IPS-11a (cell line): ENCODE results near the gene NRIP1.
"Not testable (repeated sequence)": the region's sequence is repeated elsewhere in the genome, so short reads cannot be mapped to it uniquely, and the experiment has no call there.

Experiments used
- H3K4me3 ChIP-seq: one replicate; pipeline ENCODE4 v1.5.1; 2013; ENCODE audit warnings: low read depth, low read length, control low read depth

The NRIP1 gene

GRCh38 chr21:15039607-15040299 is 25.0 kb downstream of the NRIP1 start:
- no peak overlapping the region for H3K4me3 ChIP-seq

- H3K4me3 ChIP-seq, result no peak overlapping the region
Observed at GRCh38 chr21:15037900-15038293, 26.9 kb downstream of the NRIP1 start.

GRCh38 chr21:15037095-15037899 is 27.5 kb downstream of the NRIP1 start:
- H3K4me3 ChIP-seq, result no peak overlapping the region

- H3K4me3 ChIP-seq, result no peak overlapping the region
Observed at GRCh38 chr21:15036189-15036588, 28.6 kb downstream of the NRIP1 start.

GRCh38 chr21:15034126-15034853 is 30.5 kb downstream of the NRIP1 start:
- H3K4me3 ChIP-seq, result no peak overlapping the region

- H3K4me3 ChIP-seq, result no peak overlapping the region
Observed at GRCh38 chr21:15031790-15032357, 32.9 kb downstream of the NRIP1 start.

- H3K4me3 ChIP-seq, result not testable (repeated sequence)
Observed at GRCh38 chr21:15031362-15031761, 33.4 kb downstream of the NRIP1 start.

GRCh38 chr21:15030861-15031260 is 33.9 kb downstream of the NRIP1 start:
- H3K4me3 ChIP-seq, result not testable (repeated sequence)

GRCh38 chr21:15029077-15029476 is 35.7 kb downstream of the NRIP1 start:
- H3K4me3 ChIP-seq, result no peak overlapping the region

GRCh38 chr21:15028186-15028585 is 36.6 kb downstream of the NRIP1 start:
- H3K4me3 ChIP-seq, result no peak overlapping the region

- no peak overlapping the region for H3K4me3 ChIP-seq
Observed at GRCh38 chr21:15027056-15027455, 37.7 kb downstream of the NRIP1 start.

- no peak overlapping the region for H3K4me3 ChIP-seq
Observed at GRCh38 chr21:15026370-15026769, 38.4 kb downstream of the NRIP1 start.

- H3K4me3 ChIP-seq, result no peak overlapping the region
Observed at GRCh38 chr21:15023776-15024175, 41.0 kb downstream of the NRIP1 start.

GRCh38 chr21:15022608-15023261 is 42.1 kb downstream of the NRIP1 start:
- H3K4me3 ChIP-seq, result no peak overlapping the region

- no peak overlapping the region for H3K4me3 ChIP-seq
Observed at GRCh38 chr21:15020797-15021196, 44.0 kb downstream of the NRIP1 start.

GRCh38 chr21:15018382-15018781 is 46.4 kb downstream of the NRIP1 start:
- no peak overlapping the region for H3K4me3 ChIP-seq

- no peak overlapping the region for H3K4me3 ChIP-seq
Observed at GRCh38 chr21:15015622-15016471, 49.0 kb downstream of the NRIP1 start.

GRCh38 chr21:15014221-15014620 is 50.6 kb downstream of the NRIP1 start:
- no peak overlapping the region for H3K4me3 ChIP-seq

GRCh38 chr21:15011967-15012366 is 52.8 kb downstream of the NRIP1 start:
- H3K4me3 ChIP-seq, result no peak overlapping the region

GRCh38 chr21:15010645-15011044 is 54.2 kb downstream of the NRIP1 start:
- H3K4me3 ChIP-seq, result no peak overlapping the region
